AG10803 (cell line): ENCODE results near the gene PELI2.

Source experiments
- DNase-seq: peaks from one replicate; pipeline ENCODE4 v3.0.0; 2010; ENCODE audit warnings: low read depth
- H3K4me3 ChIP-seq: 2 replicates; pipeline ENCODE4 v1.5.1; 2011; ENCODE audit warnings: mild to moderate bottlenecking, low read length, control low read depth
- TF ChIP-seq, protein P1 (sequence below): conservative IDR thresholded peaks from 2 replicates; pipeline ENCODE4 v1.5.1; 2011; ENCODE audit warnings: mild to moderate bottlenecking, low read length, control low read depth, inconsistent platforms

Gene PELI2

DNA sequence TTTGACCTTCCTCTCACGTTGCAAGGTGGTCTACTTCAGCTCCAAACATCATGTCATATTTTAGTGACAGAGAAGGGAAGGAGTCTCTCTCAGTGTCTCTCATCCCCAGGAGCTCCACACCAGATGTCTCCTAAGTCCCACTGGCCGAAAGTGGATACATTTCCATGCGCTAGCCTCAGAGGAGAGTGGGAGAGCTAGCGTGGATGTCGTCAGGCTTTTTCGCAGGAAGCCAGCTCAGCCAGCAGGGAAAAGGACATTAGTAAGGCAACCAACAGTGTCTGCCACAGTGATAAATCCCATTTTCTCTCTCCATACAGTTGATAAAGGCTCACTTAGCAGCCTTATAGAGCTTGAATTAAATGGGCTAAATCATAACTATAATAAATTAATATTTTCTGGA lies 155.7 kb downstream of the PELI2 start:
- TF ChIP-seq, protein P1, sequence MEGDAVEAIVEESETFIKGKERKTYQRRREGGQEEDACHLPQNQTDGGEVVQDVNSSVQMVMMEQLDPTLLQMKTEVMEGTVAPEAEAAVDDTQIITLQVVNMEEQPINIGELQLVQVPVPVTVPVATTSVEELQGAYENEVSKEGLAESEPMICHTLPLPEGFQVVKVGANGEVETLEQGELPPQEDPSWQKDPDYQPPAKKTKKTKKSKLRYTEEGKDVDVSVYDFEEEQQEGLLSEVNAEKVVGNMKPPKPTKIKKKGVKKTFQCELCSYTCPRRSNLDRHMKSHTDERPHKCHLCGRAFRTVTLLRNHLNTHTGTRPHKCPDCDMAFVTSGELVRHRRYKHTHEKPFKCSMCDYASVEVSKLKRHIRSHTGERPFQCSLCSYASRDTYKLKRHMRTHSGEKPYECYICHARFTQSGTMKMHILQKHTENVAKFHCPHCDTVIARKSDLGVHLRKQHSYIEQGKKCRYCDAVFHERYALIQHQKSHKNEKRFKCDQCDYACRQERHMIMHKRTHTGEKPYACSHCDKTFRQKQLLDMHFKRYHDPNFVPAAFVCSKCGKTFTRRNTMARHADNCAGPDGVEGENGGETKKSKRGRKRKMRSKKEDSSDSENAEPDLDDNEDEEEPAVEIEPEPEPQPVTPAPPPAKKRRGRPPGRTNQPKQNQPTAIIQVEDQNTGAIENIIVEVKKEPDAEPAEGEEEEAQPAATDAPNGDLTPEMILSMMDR: no peak
- no peak overlapping the region for H3K4me3 ChIP-seq
- peak; percentile 3 for DNase-seq

DNA sequence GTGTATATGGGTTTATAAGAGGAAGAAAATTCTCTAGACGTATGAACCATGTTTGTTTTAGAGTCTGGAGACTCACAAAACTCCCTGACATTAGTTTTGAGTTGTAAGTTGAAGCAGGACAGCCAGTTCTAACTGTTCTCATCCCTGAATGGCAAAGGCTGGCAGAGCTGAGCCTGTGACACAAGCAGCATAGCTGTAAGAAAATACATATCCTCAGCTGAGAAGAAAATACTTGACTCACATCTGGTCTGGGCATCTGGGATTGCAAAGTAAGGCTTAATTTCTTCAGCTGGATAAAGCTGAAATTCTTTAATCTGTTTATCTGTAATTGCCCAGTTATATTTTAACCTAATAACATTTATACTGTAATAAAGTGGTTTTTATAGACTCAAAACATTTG lies 156.3 kb downstream of the PELI2 start:
- H3K4me3 ChIP-seq: no peak overlapping the region
- DNase-seq: peak; percentile 56
- TF ChIP-seq, protein P1: no peak

DNA sequence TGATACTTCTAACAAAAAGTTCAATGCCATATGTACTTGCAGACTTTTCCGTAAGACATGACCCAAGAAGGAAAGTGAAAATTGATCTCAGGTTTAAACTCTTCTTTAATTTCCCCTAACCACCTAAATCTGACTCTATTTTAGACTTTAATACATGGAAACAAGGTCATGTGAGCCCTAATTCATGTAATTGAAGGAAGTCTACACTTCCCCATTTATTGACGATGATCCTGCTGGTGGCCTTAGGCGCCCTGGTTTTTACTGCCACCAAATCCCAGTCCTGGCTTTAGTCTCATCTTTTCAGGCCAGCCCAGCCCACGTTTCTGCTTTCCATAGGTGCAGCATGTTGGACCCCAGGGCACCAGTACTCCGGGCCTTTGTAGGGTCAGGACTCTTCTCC lies 157.9 kb downstream of the PELI2 start:
- no peak for DNase-seq
- H3K4me3 ChIP-seq: no peak overlapping the region
- TF ChIP-seq, protein P1: no peak

DNA sequence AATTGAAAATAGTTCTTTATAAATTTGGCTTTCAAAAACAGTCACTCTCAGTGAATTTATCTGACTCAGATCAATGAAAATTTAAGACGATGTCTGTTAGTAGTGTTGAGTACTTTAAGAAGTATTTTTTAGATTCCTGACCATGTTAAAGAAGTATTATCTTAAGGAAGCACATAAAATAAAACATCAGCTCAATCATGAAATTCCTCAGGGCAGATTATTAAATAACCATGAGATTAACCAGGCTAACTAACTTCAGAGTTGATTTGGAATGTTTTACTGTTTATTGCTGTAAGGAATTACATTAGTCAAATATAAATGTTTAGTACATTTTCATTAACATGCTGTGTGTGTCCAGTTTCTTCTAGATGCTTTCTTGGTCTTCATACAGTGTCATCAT lies 160.2 kb downstream of the PELI2 start:
- no peak overlapping the region for H3K4me3 ChIP-seq
- no peak for DNase-seq
- TF ChIP-seq, protein P1: no peak

DNA sequence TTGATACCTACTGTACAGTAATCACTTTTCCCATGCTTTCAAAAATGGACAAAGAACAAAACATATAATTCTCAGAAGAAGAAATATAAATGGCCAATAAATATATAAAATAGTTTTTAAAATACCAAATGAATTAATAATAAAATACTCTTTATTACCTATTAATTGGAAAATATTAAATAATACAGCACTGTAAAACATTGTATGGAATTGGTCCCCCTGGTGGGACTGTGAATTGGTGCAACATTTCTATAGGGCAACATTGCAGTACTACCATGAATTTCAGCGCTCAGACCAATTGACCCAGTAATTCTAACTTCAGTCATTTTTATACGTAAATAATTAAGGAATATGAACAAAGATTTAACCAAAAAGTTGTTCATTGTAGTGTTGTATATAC lies 162.6 kb downstream of the PELI2 start:
- no peak for DNase-seq
- TF ChIP-seq, protein P1: peak; percentile 28; the same call in 1 of the 2 replicates
- H3K4me3 ChIP-seq: no peak overlapping the region

DNA sequence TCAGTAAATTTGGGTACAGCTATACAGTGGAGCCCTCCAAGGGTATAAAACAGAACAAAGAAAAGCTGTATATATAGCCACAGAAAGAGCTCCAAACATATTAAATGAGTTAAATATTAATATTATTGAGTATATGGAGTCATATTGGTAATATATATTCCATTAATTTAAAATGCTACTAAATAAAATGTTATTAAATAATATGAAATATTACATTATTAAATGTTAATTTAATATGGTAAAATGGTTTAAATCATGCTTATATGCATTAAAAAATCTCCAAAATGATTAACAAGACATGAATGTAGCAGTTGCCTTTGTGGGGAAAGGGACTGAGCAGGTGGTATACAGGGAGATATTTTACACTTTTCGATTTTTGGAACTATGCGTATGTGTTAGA lies 164.0 kb downstream of the PELI2 start:
- DNase-seq: no peak

DNA sequence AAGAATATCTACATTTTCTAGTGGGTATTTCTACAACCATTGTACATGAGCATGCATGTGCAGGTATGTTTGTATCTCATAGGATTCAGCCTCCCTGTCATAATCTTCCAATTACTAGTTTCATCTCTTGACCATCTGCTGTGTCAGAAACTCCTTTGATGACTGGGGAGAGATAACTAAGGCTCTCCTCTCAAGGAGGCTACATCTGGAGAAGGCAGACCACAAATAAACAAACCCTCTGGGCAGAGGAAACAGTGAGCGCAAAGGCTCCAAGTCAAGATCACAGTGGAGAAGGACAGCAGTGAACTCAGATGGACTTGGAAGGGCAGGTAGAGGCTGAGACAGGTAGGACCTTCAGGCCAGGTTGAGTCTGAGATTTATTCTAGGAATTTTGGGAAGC lies 166.4 kb downstream of the PELI2 start:
- TF ChIP-seq, protein P1: no peak
- no peak overlapping the region for H3K4me3 ChIP-seq
- DNase-seq: no peak

More for the DNA sequence above, 164.0 kb downstream of the PELI2 start:
- H3K4me3 ChIP-seq: no peak overlapping the region
- TF ChIP-seq, protein P1: no peak
